Immature natural killer cell (primary cell): ENCODE measurements around the gene PDE11A. TPM values are rescaled to one million over a fixed set of nuclear protein-coding genes. Genes with fewer than 3 reads are reported as not detected.

ENCODE experiments used
- DNase-seq, 3 donors: peaks; one replicate each; pipeline ENCODE4 v3.0.0; 2022; ENCODE audit warnings: mixed read lengths in 1 of 3
- H3K27ac Mint-ChIP-seq, 6 donors: one replicate each; pipeline ENCODE4 v1.8.0; 2020; ENCODE audit warnings: mixed read lengths in 6 of 6, mild to moderate bottlenecking in 5 of 6, inconsistent platforms in 4 of 6, moderate library complexity in 3 of 6
- H3K27me3 Mint-ChIP-seq, 3 donors: one replicate each; pipeline ENCODE4 v1.8.0; 2020 to 2021; ENCODE audit warnings: low read depth in 3 of 3, mild to moderate bottlenecking in 3 of 3, mixed read lengths in 3 of 3, moderate library complexity in 3 of 3, inconsistent platforms in 1 of 3
- H3K36me3 Mint-ChIP-seq, 3 donors: one replicate each; pipeline ENCODE4 v1.8.0; 2020; ENCODE audit warnings: mixed read lengths in 3 of 3, inconsistent platforms in 2 of 3, mild to moderate bottlenecking in 2 of 3
- H3K4me1 Mint-ChIP-seq, 2 donors: one replicate each; pipeline ENCODE4 v1.8.0; 2020; ENCODE audit warnings: inconsistent platforms in 2 of 2, mild to moderate bottlenecking in 2 of 2, mixed read lengths in 2 of 2, moderate library complexity in 1 of 2
- H3K4me3 Mint-ChIP-seq, 5 donors: one replicate each; pipeline ENCODE4 v1.8.0; 2020; ENCODE audit warnings: mild to moderate bottlenecking in 5 of 5, mixed read lengths in 5 of 5, inconsistent platforms in 3 of 5, moderate library complexity in 3 of 5
- H3K9me3 Mint-ChIP-seq, 6 donors: one replicate each; pipeline ENCODE4 v1.8.0; 2020; ENCODE audit warnings: mild to moderate bottlenecking in 6 of 6, mixed read lengths in 6 of 6, inconsistent platforms in 4 of 6, moderate library complexity in 3 of 6
- polyA plus RNA-seq, 3 donors: library from polyadenylated mRNA; unstranded; fragments of 300-500 nt; fragmentation: Illumina TruSeq; gene quantifications; one replicate each; pipeline ENCODE4 v1.2.3, GENCODE V29; 2021

Gene PDE11A
- polyA plus RNA-seq, 3 donors from 2014 or later = not detected

- H3K27ac Mint-ChIP-seq = no peak overlapping the region
- H3K9me3 Mint-ChIP-seq = no peaks in the 10 kb centered on the region
- no peak for DNase-seq
Measured at GRCh38 chr2:177711483-177712265, 360.9 kb downstream of the PDE11A start.

GRCh38 chr2:177710889-177711288, 361.7 kb downstream of the PDE11A start:
- no peak for DNase-seq
- Mint-ChIP-seq H3K9me3 (peaks cover 0 to under 1% (median 0%) of the 10 kb centered on the region in 6 donors), H3K36me3 (no peaks in the 10 kb centered on the region), H3K27ac (no peak overlapping the region), H3K4me3 (no peak overlapping the region), H3K27me3 (peaks cover 1 to 5% (median 4%) of the 10 kb centered on the region in 3 donors), H3K4me1 (no peaks in the 10 kb centered on the region)

More at GRCh38 chr2:177711483-177712265, 360.9 kb downstream of the PDE11A start:
- no peak overlapping the region for H3K4me3 Mint-ChIP-seq
- H3K4me1 Mint-ChIP-seq = no peaks in the 10 kb centered on the region
- H3K36me3 Mint-ChIP-seq = no peaks in the 10 kb centered on the region
- peaks cover 1 to 5% (median 4%) of the 10 kb centered on the region in 3 donors for H3K27me3 Mint-ChIP-seq

- Mint-ChIP-seq H3K27me3 (peaks cover 1 to 4% (median 2%) of the 10 kb centered on the region in 3 donors), H3K9me3 (peaks cover 0 to 2% (median 0%) of the 10 kb centered on the region in 6 donors), H3K4me3 (no peak overlapping the region), H3K4me1 (no peaks in the 10 kb centered on the region), H3K27ac (no peak overlapping the region), H3K36me3 (no peaks in the 10 kb centered on the region)
- DNase-seq = no peak
Measured at GRCh38 chr2:177709986-177710401, 362.6 kb downstream of the PDE11A start.

GRCh38 chr2:177708660-177709444, 363.7 kb downstream of the PDE11A start:
- Mint-ChIP-seq H3K4me1 (no peaks in the 10 kb centered on the region), H3K9me3 (peaks cover 0 to 2% (median 0%) of the 10 kb centered on the region in 6 donors), H3K27ac (no peak overlapping the region), H3K36me3 (no peaks in the 10 kb centered on the region), H3K4me3 (no peak overlapping the region), H3K27me3 (peaks cover 0 to 2% (median 0%) of the 10 kb centered on the region in 3 donors)
- no peak for DNase-seq

GRCh38 chr2:177708106-177708505, 364.5 kb downstream of the PDE11A start:
- Mint-ChIP-seq H3K36me3 (no peaks in the 10 kb centered on the region), H3K27me3 (peaks cover 0 to 2% (median 0%) of the 10 kb centered on the region in 3 donors), H3K9me3 (peaks cover 0 to 2% (median 0%) of the 10 kb centered on the region in 6 donors), H3K4me3 (no peak overlapping the region), H3K4me1 (no peaks in the 10 kb centered on the region), H3K27ac (no peak overlapping the region)
- no peak for DNase-seq

- Mint-ChIP-seq H3K9me3 (peaks cover 0 to 2% (median 0%) of the 10 kb centered on the region in 6 donors), H3K4me1 (no peaks in the 10 kb centered on the region), H3K4me3 (no peak overlapping the region), H3K36me3 (no peaks in the 10 kb centered on the region), H3K27me3 (peaks cover 0 to 2% (median under 1%) of the 10 kb centered on the region in 3 donors), H3K27ac (no peak overlapping the region)
- DNase-seq = no peak
Measured at GRCh38 chr2:177705511-177706173, 366.9 kb downstream of the PDE11A start.

- DNase-seq = no peak
- Mint-ChIP-seq H3K27ac (no peak overlapping the region), H3K4me1 (no peaks in the 10 kb centered on the region), H3K36me3 (no peaks in the 10 kb centered on the region), H3K4me3 (no peak overlapping the region), H3K27me3 (peaks cover 0 to 3% (median 3%) of the 10 kb centered on the region in 3 donors), H3K9me3 (peaks cover 0 to 2% (median 0%) of the 10 kb centered on the region in 6 donors)
Measured at GRCh38 chr2:177703159-177703558, 369.4 kb downstream of the PDE11A start.

- H3K27me3 Mint-ChIP-seq = peaks cover 0 to 6% (median 6%) of the 10 kb centered on the region in 3 donors
- H3K27ac Mint-ChIP-seq = no peak overlapping the region
- no peak overlapping the region for H3K4me3 Mint-ChIP-seq
- no peaks in the 10 kb centered on the region for H3K9me3 Mint-ChIP-seq
- no peak for DNase-seq
- no peaks in the 10 kb centered on the region for H3K36me3 Mint-ChIP-seq
- no peaks in the 10 kb centered on the region for H3K4me1 Mint-ChIP-seq
Measured at GRCh38 chr2:177698281-177698680, 374.3 kb downstream of the PDE11A start.

GRCh38 chr2:177694348-177694747, 378.2 kb downstream of the PDE11A start:
- Mint-ChIP-seq H3K27ac (no peak overlapping the region), H3K9me3 (no peaks in the 10 kb centered on the region), H3K4me1 (no peaks in the 10 kb centered on the region), H3K4me3 (no peak overlapping the region), H3K36me3 (no peaks in the 10 kb centered on the region), H3K27me3 (peaks cover under 1 to 3% (median 3%) of the 10 kb centered on the region in 3 donors)
- no peak for DNase-seq

GRCh38 chr2:177693658-177694339, 378.8 kb downstream of the PDE11A start:
- Mint-ChIP-seq H3K27ac (no peak overlapping the region), H3K4me3 (no peak overlapping the region), H3K9me3 (no peaks in the 10 kb centered on the region), H3K27me3 (peaks cover 2 to 3% (median 3%) of the 10 kb centered on the region in 3 donors), H3K4me1 (no peaks in the 10 kb centered on the region), H3K36me3 (no peaks in the 10 kb centered on the region)
- DNase-seq = no peak

- Mint-ChIP-seq H3K9me3 (no peaks in the 10 kb centered on the region), H3K4me1 (no peaks in the 10 kb centered on the region), H3K36me3 (no peaks in the 10 kb centered on the region), H3K27ac (no peak overlapping the region), H3K4me3 (no peak overlapping the region), H3K27me3 (peaks cover 2 to 3% (median 3%) of the 10 kb centered on the region in 3 donors)
- no peak for DNase-seq
Measured at GRCh38 chr2:177692783-177693269, 379.8 kb downstream of the PDE11A start.

GRCh38 chr2:177692042-177692782, 380.4 kb downstream of the PDE11A start:
- DNase-seq = no peak
- Mint-ChIP-seq H3K9me3 (no peaks in the 10 kb centered on the region), H3K36me3 (no peaks in the 10 kb centered on the region), H3K27ac (no peak overlapping the region), H3K4me3 (no peak overlapping the region), H3K27me3 (peaks cover 2 to 3% (median 3%) of the 10 kb centered on the region in 3 donors), H3K4me1 (no peaks in the 10 kb centered on the region)
